ENCODE results near the gene SLC4A1AP. TPM values are rescaled to one million over a fixed set of nuclear protein-coding genes. Genes with fewer than 3 reads are reported as not detected.

SLC4A1AP gene
- polyA plus RNA-seq, 1 of the 3 experiments (the other 2 are of a cell fraction) = 9.4 TPM

DNA sequence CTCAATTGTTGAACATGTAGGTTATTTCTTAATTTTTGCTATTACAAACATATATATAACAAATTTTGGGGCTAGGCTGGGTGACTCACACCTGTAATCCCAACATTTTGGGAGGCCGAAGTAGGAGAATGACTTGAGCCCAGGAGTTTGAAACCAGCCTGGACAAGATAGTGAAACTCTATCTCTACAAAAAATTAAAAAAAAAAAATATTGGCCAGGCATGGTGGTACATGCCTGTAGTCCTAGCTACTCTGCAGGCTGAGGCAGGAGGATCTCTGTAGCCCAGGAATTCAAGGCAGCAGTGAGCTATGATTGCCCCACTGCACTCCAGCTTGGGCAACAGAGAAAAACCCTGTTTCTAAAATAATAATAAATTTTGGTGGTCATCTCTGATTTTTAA lies 23.5 kb downstream of the SLC4A1AP start:
- Histone ChIP-seq H3K36me3 (replicated peaks in 1 of 2; ENCODE audit: control insufficient read depth in 1 of 2, insufficient read depth in 2 of 2, low read length in 1 of 2) (peaks cover 42 to 52% of the 10 kb centered on the region in 2 experiments), H3K4me2 (no peak overlapping the region), H3K27ac (ENCODE audit: low read depth in 2 of 2, low read length in 1 of 2) (no peak overlapping the region), H3K4me1 (ENCODE audit: control insufficient read depth in 1 of 2, insufficient read depth in 2 of 2, low read depth in 1 of 2, low read length in 1 of 2) (peaks cover 0 to 10% of the 10 kb centered on the region in 2 experiments; a peak in 1 of 4 replicates), H3F3A (replicated peaks; ENCODE audit: insufficient read depth) (peaks cover 10% of the 10 kb centered on the region), H3K9me2 (no peaks in the 10 kb centered on the region), H3K4me3 (ENCODE audit: low read depth in 2 of 2, low read length in 1 of 2) (no peak overlapping the region), H3K79me2 (ENCODE audit: insufficient read depth) (no peaks in the 10 kb centered on the region), H4K20me1 (ENCODE audit: insufficient read depth) (no peaks in the 10 kb centered on the region), H3K9me3 (no peaks in the 10 kb centered on the region), H3K27me3 (ENCODE audit: insufficient read depth) (no peaks in the 10 kb centered on the region), H2AFZ (ENCODE audit: low read depth) (no peak overlapping the region), H3K9ac (no peak overlapping the region)
- DNase-seq = no peak
- WGBS (ENCODE audit: low lambda C conversion rate) = 91% methylated on average over 1 of the region's 1 CpG
- ChIA-PET POLR2A (no interaction called here), CTCF (interaction anchor here (0.7 to 17.5 kb wide), 2 partner anchors 13 to 24 kb away, joined by 4 to 333 read pairs; partner anchors contain the start of genes SLC4A1AP and SUPT7L)
- TF ChIP-seq NFIC (IDR thresholded peaks at IDR 0.05; ENCODE audit: borderline replicate concordance) (no peak), IRF3 (IDR thresholded peaks at IDR 0.05; ENCODE audit: low read depth, low read length) (no peak), MEF2A (IDR thresholded peaks at IDR 0.05; ENCODE audit: borderline replicate concordance, low read depth) (no peak), GABPA (IDR thresholded peaks at IDR 0.05; ENCODE audit: low read depth) (no peak), FOSL2 (IDR thresholded peaks at IDR 0.05; ENCODE audit: borderline replicate concordance, low read depth) (no peak), MAX (IDR thresholded peaks at IDR 0.05; ENCODE audit: low read depth) (no peak), MXI1 (IDR thresholded peaks at IDR 0.05; ENCODE audit: low read depth, low read length) (no peak), FOXJ3 (CRISPR knock-in tag; IDR thresholded peaks at IDR 0.05) (no peak), CHD2 (IDR thresholded peaks at IDR 0.05; ENCODE audit: low read length, partially characterized antibody) (no peak), SMC3 (IDR thresholded peaks at IDR 0.05; ENCODE audit: low read depth, low read length) (no peak), ELF1 (IDR thresholded peaks at IDR 0.05) (no peak), SIN3A (IDR thresholded peaks at IDR 0.05; ENCODE audit: borderline replicate concordance, low read depth, low read length) (no peak), GATA2 (CRISPR knock-in tag; IDR thresholded peaks at IDR 0.05) (no peak), TEAD4 (IDR thresholded peaks at IDR 0.05; ENCODE audit: borderline replicate concordance, insufficient read depth) (no peak), REST (IDR thresholded peaks at IDR 0.05; ENCODE audit: low read depth, low read length) (no peak), TCF12 (IDR thresholded peaks at IDR 0.05) (no peak)
- TF ChIP-seq, protein P1, sequence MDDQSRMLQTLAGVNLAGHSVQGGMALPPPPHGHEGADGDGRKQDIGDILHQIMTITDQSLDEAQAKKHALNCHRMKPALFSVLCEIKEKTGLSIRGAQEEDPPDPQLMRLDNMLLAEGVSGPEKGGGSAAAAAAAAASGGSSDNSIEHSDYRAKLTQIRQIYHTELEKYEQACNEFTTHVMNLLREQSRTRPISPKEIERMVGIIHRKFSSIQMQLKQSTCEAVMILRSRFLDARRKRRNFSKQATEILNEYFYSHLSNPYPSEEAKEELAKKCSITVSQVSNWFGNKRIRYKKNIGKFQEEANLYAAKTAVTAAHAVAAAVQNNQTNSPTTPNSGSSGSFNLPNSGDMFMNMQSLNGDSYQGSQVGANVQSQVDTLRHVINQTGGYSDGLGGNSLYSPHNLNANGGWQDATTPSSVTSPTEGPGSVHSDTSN (IDR thresholded peaks at IDR 0.05) = no peak
- TF ChIP-seq, protein P2, sequence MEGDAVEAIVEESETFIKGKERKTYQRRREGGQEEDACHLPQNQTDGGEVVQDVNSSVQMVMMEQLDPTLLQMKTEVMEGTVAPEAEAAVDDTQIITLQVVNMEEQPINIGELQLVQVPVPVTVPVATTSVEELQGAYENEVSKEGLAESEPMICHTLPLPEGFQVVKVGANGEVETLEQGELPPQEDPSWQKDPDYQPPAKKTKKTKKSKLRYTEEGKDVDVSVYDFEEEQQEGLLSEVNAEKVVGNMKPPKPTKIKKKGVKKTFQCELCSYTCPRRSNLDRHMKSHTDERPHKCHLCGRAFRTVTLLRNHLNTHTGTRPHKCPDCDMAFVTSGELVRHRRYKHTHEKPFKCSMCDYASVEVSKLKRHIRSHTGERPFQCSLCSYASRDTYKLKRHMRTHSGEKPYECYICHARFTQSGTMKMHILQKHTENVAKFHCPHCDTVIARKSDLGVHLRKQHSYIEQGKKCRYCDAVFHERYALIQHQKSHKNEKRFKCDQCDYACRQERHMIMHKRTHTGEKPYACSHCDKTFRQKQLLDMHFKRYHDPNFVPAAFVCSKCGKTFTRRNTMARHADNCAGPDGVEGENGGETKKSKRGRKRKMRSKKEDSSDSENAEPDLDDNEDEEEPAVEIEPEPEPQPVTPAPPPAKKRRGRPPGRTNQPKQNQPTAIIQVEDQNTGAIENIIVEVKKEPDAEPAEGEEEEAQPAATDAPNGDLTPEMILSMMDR (IDR thresholded peaks at IDR 0.05) = no peak

Data from SK-N-SH (cell line).